ENCODE results near the gene PAF1. TPM values are rescaled to one million over a fixed set of nuclear protein-coding genes. Genes with fewer than 3 reads are reported as not detected.

Gene PAF1
- total and polyA plus RNA-seq, 9 donors: 21.0 to 48.0 (median 40.2) TPM

DNA sequence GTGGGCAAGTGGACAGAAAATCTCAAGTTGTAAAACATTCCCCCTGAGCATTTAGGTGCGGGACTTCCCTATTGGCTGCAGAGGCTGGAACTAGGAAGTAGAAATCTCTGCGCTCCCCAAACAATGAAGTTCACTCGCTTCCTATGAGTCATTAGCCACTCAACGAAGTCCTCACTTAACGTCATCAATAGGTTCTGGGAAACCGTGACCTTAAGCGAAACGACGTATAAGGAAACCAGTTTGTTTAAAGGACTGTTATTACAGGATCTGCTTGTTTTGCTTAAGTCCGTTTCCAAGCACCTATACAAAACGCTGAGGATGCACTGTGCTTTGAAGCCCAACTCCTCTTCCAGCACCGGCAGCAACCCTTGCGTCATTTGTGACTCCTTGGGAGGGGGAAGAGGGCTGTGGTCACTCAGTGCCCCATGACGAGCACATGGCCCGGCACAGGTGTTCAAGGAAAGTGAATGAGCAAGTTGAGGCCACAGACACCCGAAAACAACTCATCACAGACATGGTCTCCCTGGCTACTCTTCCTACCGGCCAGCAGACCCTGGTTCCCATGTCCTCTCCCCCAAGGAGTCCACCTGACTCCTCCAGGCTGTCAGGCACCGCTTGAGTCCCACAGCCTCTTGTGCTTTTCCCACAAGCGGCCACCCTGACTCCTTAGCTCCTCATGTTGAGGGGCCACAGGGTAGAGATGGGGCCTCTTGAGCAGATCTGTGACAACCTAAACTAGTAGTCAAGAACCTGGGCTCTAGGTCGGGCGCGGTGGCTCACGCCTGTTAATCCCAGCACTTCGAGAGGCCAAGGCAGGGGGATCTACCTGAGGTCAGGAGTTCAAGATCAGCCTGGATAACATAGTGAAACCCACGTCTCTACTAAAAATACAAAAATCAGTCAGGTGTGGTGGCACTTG, 40.0 kb upstream of the PAF1 start:
- Histone ChIP-seq H3K4me1 (ENCODE audit: control insufficient read depth, insufficient read depth, low read length) (peaks cover 41% of the 10 kb centered on the region), H3K27me3 (ENCODE audit: control insufficient read depth, insufficient read depth, low read length) (no peaks in the 10 kb centered on the region), H3K27ac (ENCODE audit: low read length) (peak overlapping the region; percentile 93), H3K9me3 (replicated peaks; ENCODE audit: control insufficient read depth, low read depth, low read length) (no peaks in the 10 kb centered on the region), H3K36me3 (ENCODE audit: control insufficient read depth, insufficient read depth, low read length) (peaks cover 35% of the 10 kb centered on the region), H3K4me3 (ENCODE audit: low read length) (no peak overlapping the region)
- 80% methylated on average over 9 of the region's 25 CpGs for WGBS (ENCODE audit: insufficient coverage)
- peak; percentile 76 for DNase-seq

- peaks cover 45% of the 10 kb centered on the region for H3K36me3 ChIP-seq (ENCODE audit: control insufficient read depth, insufficient read depth, low read length)
- H3K9me3 ChIP-seq (replicated peaks; ENCODE audit: control insufficient read depth, low read depth, low read length): no peaks in the 10 kb centered on the region
- DNase-seq: peak; percentile 94
- peaks cover 23% of the 10 kb centered on the region for H3K4me1 ChIP-seq (ENCODE audit: control insufficient read depth, insufficient read depth, low read length)
- H3K27ac ChIP-seq (ENCODE audit: low read length): peak overlapping the region; percentile 96
- H3K4me3 ChIP-seq (ENCODE audit: low read length): no peak overlapping the region
- WGBS (ENCODE audit: insufficient coverage): 5% methylated on average over 16 of the region's 23 CpGs
- H3K27me3 ChIP-seq (ENCODE audit: control insufficient read depth, insufficient read depth, low read length): no peaks in the 10 kb centered on the region
Observed at GRCh38 chr19:39428283-39429112, 37.6 kb upstream of the PAF1 start.

DNA sequence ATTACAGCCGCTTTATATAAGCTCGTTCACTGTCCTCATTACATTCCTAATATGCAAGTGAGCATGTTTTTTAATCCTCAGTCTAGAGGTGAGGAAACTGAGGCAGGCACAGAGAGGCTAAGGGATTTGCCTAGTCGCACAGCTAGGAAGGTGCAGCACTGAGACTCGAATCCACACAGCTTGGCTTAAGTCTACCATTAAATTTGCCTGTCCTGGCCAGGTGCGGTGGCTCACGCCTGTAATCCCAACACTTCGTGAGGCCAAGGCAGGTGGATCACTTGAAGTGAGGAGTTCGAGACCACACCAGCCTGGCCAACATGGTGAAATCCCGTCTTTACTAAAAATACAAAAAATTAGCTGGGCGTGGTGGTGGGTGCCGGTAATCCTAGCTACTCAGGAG, 36.8 kb upstream of the PAF1 start:
- no peak for DNase-seq
- Histone ChIP-seq H3K27me3 (ENCODE audit: control insufficient read depth, insufficient read depth, low read length) (no peaks in the 10 kb centered on the region), H3K4me3 (ENCODE audit: low read length) (no peak overlapping the region), H3K36me3 (ENCODE audit: control insufficient read depth, insufficient read depth, low read length) (peaks cover 45% of the 10 kb centered on the region), H3K9me3 (replicated peaks; ENCODE audit: control insufficient read depth, low read depth, low read length) (no peaks in the 10 kb centered on the region), H3K4me1 (ENCODE audit: control insufficient read depth, insufficient read depth, low read length) (peaks cover 28% of the 10 kb centered on the region), H3K27ac (ENCODE audit: low read length) (peak overlapping the region; percentile 96)
- 82% methylated on average over 4 of the region's 11 CpGs for WGBS (ENCODE audit: insufficient coverage)

- H3K4me1 ChIP-seq (ENCODE audit: control insufficient read depth, insufficient read depth, low read length): peaks cover 29% of the 10 kb centered on the region
- 88% methylated on average over 2 of the region's 5 CpGs for WGBS (ENCODE audit: insufficient coverage)
- no peak overlapping the region for H3K4me3 ChIP-seq (ENCODE audit: low read length)
- H3K27me3 ChIP-seq (ENCODE audit: control insufficient read depth, insufficient read depth, low read length): no peaks in the 10 kb centered on the region
- no peak for DNase-seq
- no peaks in the 10 kb centered on the region for H3K9me3 ChIP-seq (replicated peaks; ENCODE audit: control insufficient read depth, low read depth, low read length)
- peaks cover 49% of the 10 kb centered on the region for H3K36me3 ChIP-seq (ENCODE audit: control insufficient read depth, insufficient read depth, low read length)
- H3K27ac ChIP-seq (ENCODE audit: low read length): no peak overlapping the region
Observed at GRCh38 chr19:39426170-39426569, 35.3 kb upstream of the PAF1 start.

GRCh38 chr19:39425744-39426143, 34.8 kb upstream of the PAF1 start:
- Histone ChIP-seq H3K4me1 (ENCODE audit: control insufficient read depth, insufficient read depth, low read length) (peaks cover 25% of the 10 kb centered on the region), H3K36me3 (ENCODE audit: control insufficient read depth, insufficient read depth, low read length) (peaks cover 49% of the 10 kb centered on the region), H3K9me3 (replicated peaks; ENCODE audit: control insufficient read depth, low read depth, low read length) (no peaks in the 10 kb centered on the region), H3K27me3 (ENCODE audit: control insufficient read depth, insufficient read depth, low read length) (no peaks in the 10 kb centered on the region), H3K4me3 (ENCODE audit: low read length) (no peak overlapping the region), H3K27ac (ENCODE audit: low read length) (no peak overlapping the region)
- 85% methylated on average over 6 of the region's 7 CpGs for WGBS (ENCODE audit: insufficient coverage)
- DNase-seq: no peak

DNA sequence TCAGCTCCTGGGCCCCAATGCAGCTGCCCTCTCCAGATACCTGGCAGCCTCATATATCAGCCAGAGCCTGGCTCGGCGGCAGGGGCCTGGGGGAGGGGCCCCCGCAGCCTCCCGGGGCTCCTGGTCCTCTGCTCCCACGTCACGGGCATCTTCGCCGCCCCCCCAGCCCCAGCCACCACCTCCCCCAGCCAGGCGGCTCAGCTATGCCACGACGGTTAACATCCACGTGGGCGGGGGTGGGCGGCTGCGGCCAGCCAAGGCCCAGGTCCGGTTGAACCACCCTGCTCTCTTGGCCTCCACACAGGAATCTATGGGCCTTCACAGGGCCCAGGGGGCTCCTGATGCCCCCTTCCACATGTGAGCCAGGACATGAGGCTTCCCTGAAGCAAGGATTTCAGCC, 34.0 kb upstream of the PAF1 start:
- no peak overlapping the region for H3K27ac ChIP-seq (ENCODE audit: low read length)
- 69% methylated on average over 11 of the region's 16 CpGs for WGBS (ENCODE audit: insufficient coverage)
- H3K27me3 ChIP-seq (ENCODE audit: control insufficient read depth, insufficient read depth, low read length): no peaks in the 10 kb centered on the region
- no peak overlapping the region for H3K4me3 ChIP-seq (ENCODE audit: low read length)
- peaks cover 57% of the 10 kb centered on the region for H3K36me3 ChIP-seq (ENCODE audit: control insufficient read depth, insufficient read depth, low read length)
- H3K4me1 ChIP-seq (ENCODE audit: control insufficient read depth, insufficient read depth, low read length): peaks cover 24% of the 10 kb centered on the region
- DNase-seq: no peak
- no peaks in the 10 kb centered on the region for H3K9me3 ChIP-seq (replicated peaks; ENCODE audit: control insufficient read depth, low read depth, low read length)

- Histone ChIP-seq H3K4me1 (ENCODE audit: control insufficient read depth, insufficient read depth, low read length) (peaks cover 16% of the 10 kb centered on the region), H3K4me3 (ENCODE audit: low read length) (no peak overlapping the region), H3K9me3 (replicated peaks; ENCODE audit: control insufficient read depth, low read depth, low read length) (no peaks in the 10 kb centered on the region), H3K36me3 (ENCODE audit: control insufficient read depth, insufficient read depth, low read length) (peaks cover 69% of the 10 kb centered on the region), H3K27ac (ENCODE audit: low read length) (no peak overlapping the region), H3K27me3 (ENCODE audit: control insufficient read depth, insufficient read depth, low read length) (no peaks in the 10 kb centered on the region)
- 80% methylated on average over 27 of the region's 35 CpGs for WGBS (ENCODE audit: insufficient coverage)
- no peak for DNase-seq
Observed at GRCh38 chr19:39423258-39424086, 32.6 kb upstream of the PAF1 start.

GRCh38 chr19:39422020-39422419, 31.1 kb upstream of the PAF1 start:
- H3K9me3 ChIP-seq (replicated peaks; ENCODE audit: control insufficient read depth, low read depth, low read length): no peaks in the 10 kb centered on the region
- H3K4me3 ChIP-seq (ENCODE audit: low read length): no peak overlapping the region
- no peak overlapping the region for H3K27ac ChIP-seq (ENCODE audit: low read length)
- H3K4me1 ChIP-seq (ENCODE audit: control insufficient read depth, insufficient read depth, low read length): peaks cover 7% of the 10 kb centered on the region
- no peak for DNase-seq
- no peaks in the 10 kb centered on the region for H3K27me3 ChIP-seq (ENCODE audit: control insufficient read depth, insufficient read depth, low read length)
- peaks cover 80% of the 10 kb centered on the region for H3K36me3 ChIP-seq (ENCODE audit: control insufficient read depth, insufficient read depth, low read length)
- WGBS (ENCODE audit: insufficient coverage): 83% methylated on average over 2 of the region's 5 CpGs

DNA sequence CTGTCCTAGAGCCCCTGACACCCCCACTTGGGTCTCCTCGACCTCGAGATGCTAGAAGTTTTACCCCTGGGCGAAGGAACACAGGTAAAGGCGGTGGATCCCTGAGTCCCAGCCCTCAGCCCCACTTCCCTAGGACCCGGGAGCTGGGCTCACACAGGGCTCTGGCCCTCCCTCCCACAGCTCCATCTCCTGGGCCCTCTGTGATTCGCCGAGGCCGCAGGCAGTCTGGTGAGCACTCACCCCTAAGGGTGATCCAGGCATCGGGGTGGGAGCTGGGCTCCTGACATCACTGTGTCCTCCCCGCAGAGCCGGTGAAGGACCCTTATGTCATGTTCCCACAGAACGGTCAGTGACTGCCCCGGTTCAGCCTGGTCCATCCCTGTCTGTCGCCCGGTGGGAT, 29.9 kb upstream of the PAF1 start:
- no peak overlapping the region for H3K4me3 ChIP-seq (ENCODE audit: low read length)
- peaks cover 19% of the 10 kb centered on the region for H3K4me1 ChIP-seq (ENCODE audit: control insufficient read depth, insufficient read depth, low read length)
- H3K27ac ChIP-seq (ENCODE audit: low read length): no peak overlapping the region
- H3K36me3 ChIP-seq (ENCODE audit: control insufficient read depth, insufficient read depth, low read length): peaks cover 91% of the 10 kb centered on the region
- no peaks in the 10 kb centered on the region for H3K9me3 ChIP-seq (replicated peaks; ENCODE audit: control insufficient read depth, low read depth, low read length)
- H3K27me3 ChIP-seq (ENCODE audit: control insufficient read depth, insufficient read depth, low read length): no peaks in the 10 kb centered on the region
- WGBS (ENCODE audit: insufficient coverage): 84% methylated on average over 11 of the region's 15 CpGs
- DNase-seq: no peak
